ENCODE results near the gene AMY1B. TPM values are rescaled to one million over a fixed set of nuclear protein-coding genes. Genes with fewer than 3 reads are reported as not detected.
"Not testable (repeated sequence)": the region's sequence is repeated elsewhere in the genome, so short reads cannot be mapped to it uniquely, and the experiment has no call there.

The AMY1B gene
- total and polyA plus RNA-seq, 4 donors = not detected

- H3K9ac ChIP-seq (ENCODE audit: low read depth in 1 of 2, low read length in 2 of 2); H3K9me3 ChIP-seq (ENCODE audit: control insufficient read depth in 4 of 4, low read length in 3 of 4); DNase-seq (ENCODE audit: low spot score); H3K27ac ChIP-seq (ENCODE audit: low read depth in 1 of 2, low read length in 2 of 2); H3K4me3 ChIP-seq (ENCODE audit: low read depth in 1 of 3, low read length in 3 of 3); H3K36me3 ChIP-seq (ENCODE audit: control insufficient read depth in 4 of 4, insufficient read depth in 3 of 4, low read depth in 1 of 4, low read length in 3 of 4); H3K4me1 ChIP-seq (ENCODE audit: control insufficient read depth in 4 of 4, insufficient read depth in 4 of 4, low read length in 3 of 4); H3K27me3 ChIP-seq (ENCODE audit: control insufficient read depth in 4 of 4, insufficient read depth in 4 of 4, low read length in 3 of 4): not testable (repeated sequence)
- no CpG with 5 or more reads among the region's 4 CpGs for WGBS
Observed at GRCh38 chr1:103701256-103701655, 5.2 kb upstream of the AMY1B start.

DNA sequence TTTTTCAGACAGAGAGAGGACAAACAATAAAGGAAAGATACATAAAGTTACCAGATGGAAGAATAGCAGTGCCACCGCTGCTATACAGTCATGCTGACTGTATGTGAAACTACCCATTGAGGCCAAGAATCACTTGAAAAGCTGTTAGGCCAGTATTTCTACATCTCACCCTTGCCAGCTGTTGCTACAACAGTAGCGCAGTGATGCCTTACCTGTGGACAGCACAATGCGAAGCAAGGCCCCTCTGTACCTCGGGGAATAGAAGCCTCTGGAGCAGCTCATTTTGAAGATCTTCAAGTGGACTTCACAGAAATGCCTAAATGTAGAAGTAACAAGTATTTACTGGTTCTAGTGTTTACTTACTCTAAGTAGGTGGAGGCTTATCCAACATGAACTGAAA is 4.7 kb upstream of the AMY1B start:
- WGBS = no CpG with 5 or more reads among the region's 4 CpGs
- H3K4me3 ChIP-seq (ENCODE audit: low read depth in 1 of 3, low read length in 3 of 3); H3K9me3 ChIP-seq (ENCODE audit: control insufficient read depth in 4 of 4, low read length in 3 of 4); H3K9ac ChIP-seq (ENCODE audit: low read depth in 1 of 2, low read length in 2 of 2); H3K36me3 ChIP-seq (ENCODE audit: control insufficient read depth in 4 of 4, insufficient read depth in 3 of 4, low read depth in 1 of 4, low read length in 3 of 4); DNase-seq (ENCODE audit: low spot score); H3K27ac ChIP-seq (ENCODE audit: low read depth in 1 of 2, low read length in 2 of 2); H3K27me3 ChIP-seq (ENCODE audit: control insufficient read depth in 4 of 4, insufficient read depth in 4 of 4, low read length in 3 of 4); H3K4me1 ChIP-seq (ENCODE audit: control insufficient read depth in 4 of 4, insufficient read depth in 4 of 4, low read length in 3 of 4): not testable (repeated sequence)

DNA sequence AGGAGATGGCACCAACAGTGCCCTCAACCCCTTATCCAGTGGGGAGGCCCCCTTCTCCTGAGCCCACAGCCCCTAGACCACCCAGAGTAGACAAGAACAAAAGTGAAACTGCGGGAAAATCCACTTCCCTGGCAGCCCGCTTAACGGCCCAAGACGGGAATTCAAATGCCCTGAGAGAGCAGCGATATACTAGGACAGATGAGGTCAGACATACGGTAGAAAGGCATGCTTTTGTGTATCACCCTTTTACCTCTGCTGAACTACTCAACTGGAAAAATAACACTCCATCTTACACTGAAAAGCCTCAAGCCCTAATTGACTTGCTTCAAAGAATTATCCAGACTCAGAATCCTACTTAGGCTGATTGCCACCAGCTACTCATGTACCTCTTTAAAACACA is 1.4 kb upstream of the AMY1B start:
- H3K9me3 ChIP-seq (ENCODE audit: control insufficient read depth in 4 of 4, low read length in 3 of 4); H3K27me3 ChIP-seq (ENCODE audit: control insufficient read depth in 4 of 4, insufficient read depth in 4 of 4, low read length in 3 of 4); H3K9ac ChIP-seq (ENCODE audit: low read depth in 1 of 2, low read length in 2 of 2); DNase-seq (ENCODE audit: low spot score); H3K4me1 ChIP-seq (ENCODE audit: control insufficient read depth in 4 of 4, insufficient read depth in 4 of 4, low read length in 3 of 4); H3K36me3 ChIP-seq (ENCODE audit: control insufficient read depth in 4 of 4, insufficient read depth in 3 of 4, low read depth in 1 of 4, low read length in 3 of 4); H3K27ac ChIP-seq (ENCODE audit: low read depth in 1 of 2, low read length in 2 of 2); H3K4me3 ChIP-seq (ENCODE audit: low read depth in 1 of 3, low read length in 3 of 3): not testable (repeated sequence)
- WGBS = no CpG with 5 or more reads among the region's 6 CpGs

DNA sequence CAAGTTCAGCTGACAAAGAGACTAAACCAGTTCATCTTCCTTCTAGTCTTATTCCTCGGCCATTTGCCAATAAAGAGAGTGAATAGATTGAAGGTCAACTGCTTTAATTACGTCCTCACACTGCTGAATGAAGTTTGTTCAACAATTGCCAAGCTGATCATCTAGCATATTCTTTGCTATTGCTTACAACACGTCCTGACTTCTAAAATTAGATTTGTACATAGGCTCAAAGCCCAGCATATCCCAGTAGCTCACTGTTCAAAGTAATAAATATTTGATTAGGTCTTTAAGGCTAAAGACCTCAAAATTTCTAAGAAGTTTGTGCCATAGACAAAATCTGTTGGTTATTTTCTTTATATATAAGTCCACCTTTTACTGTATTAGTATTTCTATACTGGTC is 19.7 kb downstream of the AMY1B start:
- not testable (repeated sequence) for H3K9me3 ChIP-seq (ENCODE audit: control insufficient read depth in 4 of 4, low read length in 3 of 4); DNase-seq (ENCODE audit: low spot score); H3K27me3 ChIP-seq (ENCODE audit: control insufficient read depth in 4 of 4, insufficient read depth in 4 of 4, low read length in 3 of 4); H3K27ac ChIP-seq (ENCODE audit: low read depth in 1 of 2, low read length in 2 of 2); H3K4me1 ChIP-seq (ENCODE audit: control insufficient read depth in 4 of 4, insufficient read depth in 4 of 4, low read length in 3 of 4); H3K36me3 ChIP-seq (ENCODE audit: control insufficient read depth in 4 of 4, insufficient read depth in 3 of 4, low read depth in 1 of 4, low read length in 3 of 4); H3K4me3 ChIP-seq (ENCODE audit: low read depth in 1 of 3, low read length in 3 of 3); H3K9ac ChIP-seq (ENCODE audit: low read depth in 1 of 2, low read length in 2 of 2)
- no CpG with 5 or more reads among the region's 3 CpGs for WGBS

DNA sequence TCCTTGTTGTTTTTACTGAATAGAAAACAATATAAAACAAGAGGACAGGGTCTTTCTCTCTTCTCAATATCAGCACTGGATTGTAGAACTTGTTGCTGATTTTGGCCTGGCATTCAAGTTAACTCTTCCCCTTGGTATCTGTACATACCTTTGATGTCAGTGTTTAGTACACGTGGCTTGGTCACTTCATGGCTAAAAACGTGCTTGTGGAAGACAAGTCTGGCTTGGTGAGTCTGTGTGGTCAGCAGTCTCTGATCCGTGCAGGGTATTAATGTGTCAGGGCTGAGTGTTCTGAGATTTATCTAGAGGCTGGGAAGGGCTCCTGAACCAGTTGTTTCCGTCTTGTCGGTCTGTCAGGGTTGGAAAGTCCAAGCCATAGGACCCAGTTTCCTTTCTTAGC is 40.5 kb downstream of the AMY1B start, which contains the start of gene AMY1A:
TSS of gene AMY1A (plus strand) at position 301 of the 400 bp plus-strand sequence. CDS start 571 bp downstream, outside the sequence.
- not testable (repeated sequence) for H3K27ac ChIP-seq (ENCODE audit: low read depth in 1 of 2, low read length in 2 of 2); H3K27me3 ChIP-seq (ENCODE audit: control insufficient read depth in 4 of 4, insufficient read depth in 4 of 4, low read length in 3 of 4); H3K36me3 ChIP-seq (ENCODE audit: control insufficient read depth in 4 of 4, insufficient read depth in 3 of 4, low read depth in 1 of 4, low read length in 3 of 4); H3K9ac ChIP-seq (ENCODE audit: low read depth in 1 of 2, low read length in 2 of 2); H3K9me3 ChIP-seq (ENCODE audit: control insufficient read depth in 4 of 4, low read length in 3 of 4); H3K4me3 ChIP-seq (ENCODE audit: low read depth in 1 of 3, low read length in 3 of 3); H3K4me1 ChIP-seq (ENCODE audit: control insufficient read depth in 4 of 4, insufficient read depth in 4 of 4, low read length in 3 of 4); DNase-seq (ENCODE audit: low spot score)
- WGBS = no CpG with 5 or more reads among the region's 5 CpGs

GRCh38 chr1:103654133-103654532 is 41.9 kb downstream of the AMY1B start:
- not testable (repeated sequence) for DNase-seq (ENCODE audit: low spot score); H3K36me3 ChIP-seq (ENCODE audit: control insufficient read depth in 4 of 4, insufficient read depth in 3 of 4, low read depth in 1 of 4, low read length in 3 of 4); H3K9me3 ChIP-seq (ENCODE audit: control insufficient read depth in 4 of 4, low read length in 3 of 4); H3K4me1 ChIP-seq (ENCODE audit: control insufficient read depth in 4 of 4, insufficient read depth in 4 of 4, low read length in 3 of 4); H3K27ac ChIP-seq (ENCODE audit: low read depth in 1 of 2, low read length in 2 of 2); H3K4me3 ChIP-seq (ENCODE audit: low read depth in 1 of 3, low read length in 3 of 3); H3K9ac ChIP-seq (ENCODE audit: low read depth in 1 of 2, low read length in 2 of 2); H3K27me3 ChIP-seq (ENCODE audit: control insufficient read depth in 4 of 4, insufficient read depth in 4 of 4, low read length in 3 of 4)
- WGBS = no CpG with 5 or more reads among the region's 6 CpGs

GRCh38 chr1:103650889-103651288 is 45.1 kb downstream of the AMY1B start:
- H3K27ac ChIP-seq (ENCODE audit: low read depth in 1 of 2, low read length in 2 of 2); H3K9ac ChIP-seq (ENCODE audit: low read depth in 1 of 2, low read length in 2 of 2); H3K27me3 ChIP-seq (ENCODE audit: control insufficient read depth in 4 of 4, insufficient read depth in 4 of 4, low read length in 3 of 4); H3K36me3 ChIP-seq (ENCODE audit: control insufficient read depth in 4 of 4, insufficient read depth in 3 of 4, low read depth in 1 of 4, low read length in 3 of 4); H3K4me1 ChIP-seq (ENCODE audit: control insufficient read depth in 4 of 4, insufficient read depth in 4 of 4, low read length in 3 of 4); DNase-seq (ENCODE audit: low spot score); H3K4me3 ChIP-seq (ENCODE audit: low read depth in 1 of 3, low read length in 3 of 3); H3K9me3 ChIP-seq (ENCODE audit: control insufficient read depth in 4 of 4, low read length in 3 of 4): not testable (repeated sequence)
- no CpG with 5 or more reads among the region's 4 CpGs for WGBS

GRCh38 chr1:103650305-103650704 is 45.7 kb downstream of the AMY1B start:
- not testable (repeated sequence) for H3K27me3 ChIP-seq (ENCODE audit: control insufficient read depth in 4 of 4, insufficient read depth in 4 of 4, low read length in 3 of 4); H3K4me3 ChIP-seq (ENCODE audit: low read depth in 1 of 3, low read length in 3 of 3); H3K4me1 ChIP-seq (ENCODE audit: control insufficient read depth in 4 of 4, insufficient read depth in 4 of 4, low read length in 3 of 4); DNase-seq (ENCODE audit: low spot score); H3K9ac ChIP-seq (ENCODE audit: low read depth in 1 of 2, low read length in 2 of 2); H3K27ac ChIP-seq (ENCODE audit: low read depth in 1 of 2, low read length in 2 of 2); H3K36me3 ChIP-seq (ENCODE audit: control insufficient read depth in 4 of 4, insufficient read depth in 3 of 4, low read depth in 1 of 4, low read length in 3 of 4); H3K9me3 ChIP-seq (ENCODE audit: control insufficient read depth in 4 of 4, low read length in 3 of 4)
- no CpG with 5 or more reads among the region's 3 CpGs for WGBS

GRCh38 chr1:103643908-103644307 is 52.1 kb downstream of the AMY1B start:
- DNase-seq (ENCODE audit: low spot score); H3K36me3 ChIP-seq (ENCODE audit: control insufficient read depth in 4 of 4, insufficient read depth in 3 of 4, low read depth in 1 of 4, low read length in 3 of 4); H3K9ac ChIP-seq (ENCODE audit: low read depth in 1 of 2, low read length in 2 of 2); H3K4me1 ChIP-seq (ENCODE audit: control insufficient read depth in 4 of 4, insufficient read depth in 4 of 4, low read length in 3 of 4); H3K4me3 ChIP-seq (ENCODE audit: low read depth in 1 of 3, low read length in 3 of 3); H3K27ac ChIP-seq (ENCODE audit: low read depth in 1 of 2, low read length in 2 of 2); H3K9me3 ChIP-seq (ENCODE audit: control insufficient read depth in 4 of 4, low read length in 3 of 4); H3K27me3 ChIP-seq (ENCODE audit: control insufficient read depth in 4 of 4, insufficient read depth in 4 of 4, low read length in 3 of 4): not testable (repeated sequence)
- WGBS = no CpG with 5 or more reads among the region's 3 CpGs
